Kasumi-1 (cell line): ENCODE data around the gene CNNM4.
A peak's percentile ranks its signal among the peaks of the same experiment; 100 is the strongest.

Experiments used
- DNase-seq, 2 experiments: peaks; one replicate each; lab custom pipeline; 2025; lab: John Stamatoyannopoulos, UW

Gene CNNM4

DNA sequence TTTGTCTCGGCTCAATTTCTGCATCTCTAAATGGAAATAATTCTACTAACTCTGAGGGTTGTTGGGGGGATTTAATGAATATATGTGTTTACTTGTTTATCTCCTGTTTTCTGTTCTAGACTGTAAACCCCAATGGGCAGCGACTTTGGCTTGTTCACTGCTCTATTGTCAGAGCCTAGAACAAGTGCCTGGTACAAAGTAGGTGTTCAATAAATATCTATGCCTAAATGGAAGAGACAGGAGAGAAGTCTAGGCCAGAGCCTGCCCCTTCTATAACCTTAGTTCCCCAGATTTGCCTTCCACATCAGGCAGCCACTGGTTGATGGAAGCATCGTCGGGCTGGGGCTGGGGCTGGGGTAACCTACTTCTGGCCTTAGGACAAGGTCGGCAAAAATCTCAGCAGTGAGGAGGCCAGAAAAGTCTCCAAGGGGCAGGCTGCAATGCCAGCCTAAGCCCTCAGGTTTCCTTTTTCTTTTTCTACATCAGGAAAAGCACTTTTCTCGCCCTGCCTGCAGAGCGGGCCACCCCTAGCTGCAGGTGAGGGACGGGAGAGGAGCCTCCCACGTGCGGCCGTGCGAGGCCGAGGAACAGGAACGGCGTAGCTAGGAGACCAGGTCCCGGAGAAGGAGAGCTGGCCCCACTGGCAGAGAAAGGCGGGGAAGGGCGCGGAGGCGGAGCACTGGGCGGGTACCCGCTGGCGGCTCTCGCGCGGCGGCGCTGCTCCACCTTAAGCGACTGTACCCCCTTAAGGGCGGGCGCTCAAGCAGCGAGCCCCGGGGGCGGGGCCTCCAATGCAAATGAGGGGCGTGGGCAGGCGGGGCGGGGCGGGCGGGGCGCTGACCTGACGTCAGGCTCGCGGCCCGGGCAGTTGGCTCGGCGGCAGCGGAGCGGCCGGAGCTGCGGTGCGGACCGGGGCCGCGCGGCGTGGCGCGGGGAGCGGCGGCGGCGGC, at the start of gene CNNM4:
Gene CNNM4, plus strand, starts transcription at position 867 of the 950 bp plus-strand sequence. CDS start 98 bp downstream, outside the sequence.
- DNase-seq: peak; percentile 88 to 90

DNA sequence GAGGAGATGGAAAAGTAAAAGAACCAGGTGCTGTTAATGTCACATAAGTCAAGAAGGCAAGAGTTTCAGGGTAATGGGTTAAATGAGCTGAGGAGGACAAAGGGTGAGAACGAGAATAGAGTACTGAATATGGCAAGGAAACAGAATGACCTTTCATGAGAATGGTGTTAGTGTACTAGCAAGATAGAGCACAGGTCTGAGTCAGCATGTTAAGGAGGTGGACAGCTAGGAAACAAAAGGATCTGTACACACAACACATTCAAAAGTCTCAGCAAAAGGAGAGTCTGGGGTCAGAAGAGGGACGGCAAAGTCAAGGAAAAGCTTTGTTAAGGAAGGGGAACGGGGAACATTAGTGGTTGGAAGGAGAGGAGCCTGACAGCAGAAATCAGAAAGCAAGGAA, 49.7 kb upstream of the CNNM4 start:
- no peak for DNase-seq

DNA sequence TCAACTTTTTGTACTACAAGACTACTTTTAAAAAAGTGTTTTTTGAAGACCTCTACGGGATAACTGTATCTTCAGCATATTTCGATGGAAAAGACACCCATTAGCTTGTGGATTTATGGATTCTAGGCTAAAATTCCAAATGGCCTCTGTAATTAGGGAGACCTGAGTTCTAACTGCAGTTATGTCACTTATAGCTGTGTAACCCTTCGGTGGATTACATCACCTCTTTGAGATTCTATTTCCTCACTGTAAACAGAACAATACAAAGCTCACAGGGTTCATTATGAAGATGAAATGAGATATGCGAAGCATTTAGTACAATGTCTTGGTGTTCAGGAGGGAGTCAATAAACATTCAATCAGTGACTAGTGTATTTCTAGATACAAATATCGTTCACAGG, 45.0 kb upstream of the CNNM4 start:
- no peak for DNase-seq

DNA sequence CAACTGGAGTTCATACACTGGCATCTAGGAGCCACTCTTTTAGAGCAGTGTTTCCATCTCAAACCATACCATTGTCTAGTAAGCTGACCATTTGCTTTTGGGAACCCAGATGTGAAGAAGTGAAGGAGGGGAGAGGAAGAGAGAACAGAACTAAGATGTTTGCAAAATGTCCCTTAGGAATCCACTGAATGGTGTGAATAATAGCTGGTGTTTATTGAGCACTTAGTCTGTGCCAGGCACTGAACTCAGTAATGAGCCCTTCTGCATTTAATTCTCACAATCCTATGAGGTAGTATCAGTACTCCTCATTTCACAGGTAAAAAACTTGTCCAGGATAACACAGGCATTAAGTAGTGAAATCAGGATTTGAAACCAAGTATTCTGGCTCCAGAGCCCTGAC, 44.3 kb upstream of the CNNM4 start:
- no peak for DNase-seq

DNA sequence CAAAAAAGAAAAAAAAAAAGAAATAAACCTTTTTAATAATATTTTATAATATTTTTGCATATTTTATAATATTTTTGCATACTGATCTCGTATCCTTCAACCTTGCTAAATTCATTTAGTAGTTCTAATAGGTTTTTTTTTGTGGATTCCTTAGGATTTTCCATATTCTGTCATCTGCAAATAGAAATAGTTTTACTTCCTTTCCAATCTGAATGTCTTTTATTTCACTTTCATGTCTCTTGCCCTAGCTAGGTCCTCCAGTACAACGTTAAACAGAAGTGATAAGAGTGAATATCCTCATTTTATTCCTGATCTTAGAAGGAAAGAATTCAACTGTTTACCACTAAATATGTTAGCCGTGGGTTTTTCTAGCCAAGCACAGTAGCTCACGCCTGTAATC, 34.6 kb upstream of the CNNM4 start:
- no peak for DNase-seq

DNA sequence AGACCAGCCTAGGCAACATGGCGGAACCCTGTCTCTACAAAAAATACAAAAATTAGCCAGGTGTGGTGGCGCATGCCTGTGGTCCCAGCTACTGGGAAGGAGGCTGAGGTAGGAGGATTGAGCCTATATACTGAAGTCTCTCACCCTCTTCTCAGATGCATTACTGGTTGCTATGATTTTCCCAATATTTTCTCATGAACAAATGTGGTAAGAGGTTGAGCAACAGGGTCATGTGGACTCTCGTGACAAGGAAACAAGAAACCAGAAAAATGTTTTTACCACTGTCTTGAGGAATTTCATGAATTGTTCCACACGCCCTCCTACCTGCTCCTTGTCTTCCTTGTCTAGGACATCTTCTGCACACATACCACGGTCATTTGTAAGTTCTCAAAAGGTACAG, 33.3 kb upstream of the CNNM4 start:
- DNase-seq: no peak

DNA sequence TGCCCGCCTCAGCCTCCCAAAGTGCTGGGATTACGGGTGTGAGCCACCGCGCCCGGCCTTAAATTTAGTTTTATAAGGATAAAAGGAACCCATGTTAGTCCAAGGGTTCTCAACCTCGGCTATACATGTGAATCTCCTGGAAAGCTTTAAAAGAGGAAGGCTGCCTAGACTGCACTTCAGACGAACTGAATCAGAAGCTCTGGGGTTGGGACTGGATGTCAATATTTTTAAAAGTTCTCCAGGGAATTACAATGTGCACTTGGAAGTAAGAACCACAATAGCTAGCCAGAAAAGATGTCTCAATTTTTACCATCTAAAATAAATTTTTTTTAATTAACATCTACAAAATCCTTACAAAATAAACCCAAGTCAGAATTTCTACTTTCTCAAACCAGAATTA, 31.0 kb upstream of the CNNM4 start:
- DNase-seq: no peak

DNA sequence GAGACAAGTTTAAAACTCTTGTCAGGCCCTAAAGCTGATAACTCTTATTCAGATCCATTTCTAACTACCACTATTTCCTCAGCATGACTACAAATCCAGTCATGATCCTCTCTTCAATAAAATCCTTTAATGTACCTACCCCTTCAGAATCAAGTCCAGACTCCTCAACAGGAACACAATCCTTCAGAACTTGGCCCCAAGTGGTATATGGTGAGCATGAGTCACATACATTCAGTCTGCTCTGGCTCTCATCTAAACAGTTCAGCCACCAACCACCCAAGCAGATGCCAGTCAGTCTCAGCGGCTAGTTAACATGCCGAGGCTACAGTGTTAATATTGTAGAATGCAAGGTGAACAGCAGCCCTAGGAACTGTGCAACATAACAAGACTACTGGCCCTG, 30.5 kb upstream of the CNNM4 start:
- no peak for DNase-seq

DNA sequence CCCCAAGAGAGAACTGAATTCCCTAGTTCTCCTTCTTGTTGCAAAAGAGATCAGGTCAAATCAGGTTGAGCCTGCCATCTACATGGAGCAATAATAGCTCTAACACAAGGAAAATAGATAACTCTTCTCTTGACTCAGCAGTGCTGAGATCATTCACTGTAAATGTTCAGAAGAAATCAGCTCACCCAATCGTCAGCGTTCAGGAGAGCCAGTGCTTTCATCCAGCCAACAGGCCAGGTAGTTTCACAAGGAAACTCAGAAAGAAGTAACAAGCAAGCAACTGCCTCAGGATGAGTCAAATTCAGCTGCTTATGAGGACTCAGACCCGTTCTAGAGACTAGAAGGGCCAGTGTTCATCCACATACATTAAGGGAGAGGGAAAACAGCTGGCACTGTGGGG, 26.8 kb upstream of the CNNM4 start:
- no peak for DNase-seq

DNA sequence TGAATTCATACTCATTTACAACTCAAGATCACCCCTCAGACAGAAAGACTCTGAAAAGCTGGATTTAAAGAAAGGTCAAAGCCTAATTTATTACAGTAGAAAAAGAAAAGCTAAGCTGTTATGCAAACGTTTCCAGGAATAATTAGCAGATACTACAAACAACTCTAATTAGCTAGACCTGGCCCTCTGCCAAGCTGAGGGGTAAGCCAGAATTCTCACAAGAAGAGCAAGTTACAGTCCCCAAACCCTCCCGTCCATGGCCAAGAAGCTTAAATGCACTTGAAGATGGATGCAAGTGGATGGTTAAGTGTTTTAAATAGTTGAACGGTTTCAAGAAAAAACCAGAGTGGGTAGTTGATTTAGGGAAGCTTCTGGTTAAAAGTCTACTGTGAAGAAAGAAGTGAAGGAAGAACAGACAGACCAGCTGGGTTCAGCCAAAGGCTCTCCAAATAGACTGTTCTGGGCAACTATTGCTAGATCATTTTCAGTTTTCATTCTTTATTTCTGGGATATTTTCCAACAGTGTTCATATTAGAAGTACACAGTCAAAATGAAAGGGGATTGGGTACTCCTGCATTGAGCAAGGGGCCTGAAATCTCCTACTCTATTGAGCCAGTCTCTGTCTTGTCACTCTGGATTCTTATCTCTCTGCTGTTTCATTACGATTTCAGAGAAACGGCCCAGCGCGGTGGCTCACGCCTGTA, 25.7 kb upstream of the CNNM4 start:
- DNase-seq: no peak

DNA sequence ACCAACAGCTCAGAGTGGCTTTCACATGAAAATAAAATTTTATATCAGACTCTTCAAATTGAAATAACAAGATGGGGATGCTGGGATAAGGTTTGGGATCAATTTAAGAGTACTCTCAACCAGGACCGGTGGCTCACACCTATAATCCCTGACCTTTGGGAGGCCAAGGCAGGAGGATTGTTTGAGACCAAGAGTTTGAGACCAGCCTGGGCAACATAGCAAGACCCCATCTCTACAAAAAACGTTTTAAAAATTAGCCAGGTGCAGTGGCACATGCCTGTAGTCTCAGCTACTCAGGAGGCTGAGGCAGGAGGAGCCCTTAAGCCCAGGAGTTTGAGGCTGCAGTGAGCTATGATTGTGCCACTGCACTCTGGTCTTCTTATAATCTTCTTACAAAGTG, 23.5 kb upstream of the CNNM4 start:
- DNase-seq: no peak

DNA sequence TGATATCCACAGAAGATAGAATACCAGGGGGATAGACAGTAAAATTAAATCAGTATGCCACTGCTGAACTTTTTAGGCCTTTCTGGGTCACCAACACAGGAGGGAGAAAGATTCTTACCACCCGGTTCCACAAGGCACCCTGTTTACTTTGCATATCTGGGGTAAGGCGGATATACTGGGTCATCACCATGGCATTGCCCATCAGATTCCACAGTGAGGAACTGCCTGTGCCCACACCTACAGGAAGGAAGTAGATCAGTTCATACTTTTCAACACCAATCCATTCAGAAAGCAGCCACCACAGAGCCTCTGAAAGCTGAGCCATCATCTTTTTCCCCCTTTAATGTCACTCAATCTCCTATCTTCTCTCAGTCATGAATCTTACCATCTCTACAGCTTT, 22.9 kb upstream of the CNNM4 start:
- no peak for DNase-seq

DNA sequence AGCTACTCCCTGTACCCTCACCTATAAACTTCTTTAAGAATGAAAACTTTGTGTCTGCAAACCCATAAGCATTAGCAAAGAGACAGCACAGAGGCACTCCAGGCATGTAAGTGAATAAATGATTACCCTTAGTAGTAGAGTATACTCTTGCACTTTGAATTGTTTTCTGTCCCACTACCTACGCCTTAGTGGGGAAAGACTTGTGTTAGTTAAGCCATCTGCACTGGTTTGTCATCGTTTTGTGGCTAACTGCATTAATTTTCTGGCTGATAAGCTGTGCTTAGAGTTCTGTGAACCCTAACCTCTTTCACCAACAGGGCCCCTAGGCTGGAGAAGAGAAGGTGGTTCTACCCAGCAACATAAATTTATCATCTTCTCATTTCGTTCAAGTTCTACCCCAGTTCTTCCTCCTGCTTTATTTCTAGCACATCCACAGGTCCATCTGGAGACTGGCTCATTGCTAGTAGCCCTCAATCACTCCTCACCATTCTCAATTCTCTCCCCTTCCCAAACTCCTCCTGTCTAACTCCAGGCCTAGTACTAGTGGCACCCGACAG, 21.5 kb upstream of the CNNM4 start:
- DNase-seq: no peak

DNA sequence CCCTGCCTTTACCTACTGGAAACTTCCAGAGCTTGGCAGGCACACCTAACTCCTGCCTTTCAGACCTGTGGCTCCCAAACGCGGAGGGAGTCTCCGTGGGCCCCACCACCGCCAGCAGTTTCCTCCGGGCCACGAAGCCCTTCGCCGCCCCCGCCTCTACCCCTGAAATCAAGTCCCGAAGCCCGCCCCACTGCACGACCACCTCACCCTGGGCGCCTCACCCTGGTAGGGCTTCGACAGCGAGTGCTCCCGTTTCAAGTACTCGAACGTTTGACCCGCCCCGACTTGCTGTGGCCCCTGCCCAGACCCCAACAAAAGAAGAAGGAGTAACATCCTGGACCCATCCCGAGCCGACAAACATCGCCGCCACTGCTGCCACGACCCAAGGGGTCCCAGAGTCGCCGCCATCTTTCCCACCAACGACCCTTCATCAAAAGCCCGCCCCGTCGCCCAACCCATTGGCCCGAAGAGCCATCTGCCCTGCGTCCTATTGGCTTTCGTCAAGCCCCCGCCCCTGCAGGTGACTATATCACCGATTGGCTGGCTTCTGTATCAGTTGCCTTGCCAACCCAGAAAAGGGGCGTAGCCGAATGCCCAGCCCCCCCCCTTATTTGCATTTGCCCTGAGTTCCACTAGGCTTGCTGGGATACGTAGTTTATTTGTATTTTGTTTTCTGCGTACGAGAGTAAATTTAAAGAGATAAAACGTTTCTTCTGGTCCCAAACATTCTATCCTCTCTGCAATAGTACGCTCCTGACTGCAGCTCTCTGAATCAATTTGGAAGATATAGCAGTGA, 20.9 kb upstream of the CNNM4 start, which contains the start of gene LMAN2L:
Gene LMAN2L, minus strand, starts transcription at position 432 of the 796 bp plus-strand sequence. Its CDS starts 24 bp downstream, at position 408.
- DNase-seq: peak; percentile 95 to 97

DNA sequence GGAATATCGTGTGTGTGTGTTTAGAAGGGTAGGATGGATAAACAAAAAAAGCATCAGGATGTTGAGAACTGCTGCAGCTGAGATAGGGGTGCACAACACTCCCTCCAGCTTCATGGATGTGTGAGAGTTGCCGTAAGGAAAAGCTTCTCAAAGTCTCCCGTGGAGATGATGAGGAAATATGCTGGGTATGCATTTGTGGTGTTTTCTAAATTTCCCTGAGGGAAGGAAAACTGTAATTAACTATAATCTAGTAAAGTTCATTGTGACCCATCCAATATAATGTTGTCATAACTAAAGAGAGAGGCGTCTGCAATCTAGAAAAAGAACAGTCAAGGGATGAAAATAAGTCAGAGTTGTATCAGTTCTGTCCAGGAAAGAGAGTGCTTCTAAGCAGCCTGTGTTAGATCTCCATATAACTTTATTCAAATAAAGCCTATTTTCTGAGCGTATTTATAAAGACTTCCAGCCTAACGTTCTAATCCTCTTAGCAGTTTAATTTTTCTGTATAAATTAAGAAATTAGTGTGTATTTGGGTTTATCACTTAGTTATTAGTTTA, 13.6 kb upstream of the CNNM4 start:
- no peak for DNase-seq

DNA sequence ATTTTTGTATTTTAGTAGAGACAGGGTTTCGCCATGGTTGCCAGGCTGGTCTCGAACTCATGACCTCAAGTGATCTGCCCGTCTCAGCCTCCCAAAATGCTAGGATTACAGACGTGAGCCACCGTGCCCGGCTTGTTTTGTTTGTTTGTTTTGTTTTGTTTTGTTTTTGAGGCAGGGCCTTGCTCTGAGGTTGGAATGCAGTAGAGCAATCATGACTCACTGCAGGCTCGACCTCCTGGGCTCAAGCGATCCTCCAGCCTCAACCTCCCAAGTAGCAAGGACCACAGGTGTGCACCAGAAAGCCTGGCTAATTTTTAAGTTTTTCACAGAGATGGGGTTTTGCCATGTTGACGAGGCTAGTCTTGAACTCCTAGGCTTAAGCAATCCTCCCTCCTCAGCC, 8.9 kb upstream of the CNNM4 start:
- DNase-seq: no peak

DNA sequence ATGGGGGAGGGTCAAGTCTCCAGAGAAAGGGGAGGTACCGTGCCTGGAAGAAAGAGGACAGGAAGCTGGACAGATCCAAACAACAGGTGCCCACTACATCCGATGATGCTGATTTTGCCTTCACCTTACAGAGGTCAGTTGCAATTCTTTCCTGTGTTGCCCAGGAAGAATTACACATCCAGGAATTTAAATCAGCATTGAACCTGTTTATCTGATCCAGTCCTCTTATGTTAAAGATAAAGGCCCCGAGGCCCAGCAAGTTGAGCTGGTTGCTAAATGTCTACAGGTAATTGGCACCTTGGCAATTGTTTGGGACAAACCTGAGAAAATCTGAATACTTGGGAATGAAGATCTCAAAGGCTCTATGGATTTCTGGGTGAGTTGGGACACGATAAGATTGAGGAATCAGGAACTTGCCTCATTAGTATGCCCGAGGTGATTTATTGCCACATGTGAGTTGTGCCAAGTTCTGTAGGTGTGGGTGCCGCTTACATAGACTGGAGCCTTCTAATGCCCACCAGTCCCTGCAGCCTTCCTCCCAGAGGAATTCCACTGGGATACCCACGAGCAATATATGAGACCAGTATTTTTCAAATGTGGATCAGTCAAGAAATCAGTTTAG, 6.9 kb upstream of the CNNM4 start:
- no peak for DNase-seq

DNA sequence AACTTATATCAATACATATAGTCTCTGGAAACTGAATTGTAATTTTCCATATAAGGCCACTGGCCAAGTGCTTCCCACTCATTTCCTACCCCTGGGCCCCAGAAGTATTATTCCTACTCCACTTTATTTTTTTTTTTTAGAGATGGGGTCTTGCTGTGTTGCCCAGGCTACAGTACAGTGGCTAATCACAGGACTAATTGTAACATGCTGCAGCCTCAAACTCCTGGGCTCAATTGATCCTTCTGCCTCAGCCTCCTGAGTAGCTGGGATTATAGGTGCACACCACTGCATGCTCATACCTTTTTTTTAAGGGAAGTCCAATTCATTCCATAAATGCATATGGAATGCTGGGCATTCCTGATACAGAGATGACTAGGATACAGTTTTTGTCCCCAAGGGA, 6.4 kb upstream of the CNNM4 start:
- no peak for DNase-seq

DNA sequence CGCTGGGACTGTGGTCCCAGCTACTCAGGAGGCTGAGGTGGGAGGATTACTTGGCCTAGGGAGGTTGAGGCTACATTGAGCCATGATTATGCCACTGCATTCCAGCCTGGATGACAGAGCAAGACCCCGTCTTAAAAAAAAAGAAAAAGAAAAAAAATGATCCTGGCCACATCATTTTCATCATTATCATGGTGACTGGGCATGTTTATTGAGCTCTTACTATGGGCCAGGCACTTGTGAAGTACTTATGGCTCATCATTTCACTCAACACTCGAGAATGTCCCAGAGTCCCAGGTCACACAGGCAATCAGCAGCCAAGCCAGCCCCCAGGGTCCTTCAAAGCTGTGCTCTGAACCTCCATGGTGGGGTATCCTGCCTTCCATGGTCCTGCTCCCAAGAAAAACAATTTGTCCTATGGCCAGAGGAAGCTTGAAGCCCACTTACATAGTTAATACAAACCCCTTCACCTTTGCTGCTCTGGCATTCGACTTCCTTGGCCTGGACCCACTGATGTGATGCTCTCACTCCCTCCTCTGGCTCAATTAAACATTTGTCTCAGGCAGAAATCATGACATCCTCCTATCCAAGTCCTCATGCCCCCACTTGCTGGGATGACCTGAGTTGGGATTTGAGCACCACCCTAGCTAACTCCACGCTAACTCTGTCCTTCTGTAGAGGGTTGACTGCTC, 3.8 kb upstream of the CNNM4 start:
- DNase-seq: no peak

DNA sequence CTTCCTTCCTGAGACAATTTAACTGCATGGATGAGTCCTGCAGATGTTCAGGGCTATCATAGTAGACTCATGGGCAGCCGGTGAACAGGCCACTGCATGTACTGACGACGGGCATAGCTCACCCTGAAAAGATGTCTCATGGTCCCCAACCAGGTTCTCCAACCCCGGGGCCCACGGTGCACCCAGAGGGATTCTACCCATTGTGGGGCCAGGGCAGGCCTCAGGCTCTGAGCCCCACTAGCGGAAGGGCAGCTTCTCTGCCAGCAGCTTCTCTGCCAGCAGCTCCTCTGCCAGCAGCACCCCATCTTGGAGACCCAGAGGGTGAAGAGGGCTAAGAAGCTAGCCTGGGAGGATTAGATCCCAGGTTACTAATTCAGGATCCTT, 3.2 kb upstream of the CNNM4 start:
- DNase-seq: no peak

DNA sequence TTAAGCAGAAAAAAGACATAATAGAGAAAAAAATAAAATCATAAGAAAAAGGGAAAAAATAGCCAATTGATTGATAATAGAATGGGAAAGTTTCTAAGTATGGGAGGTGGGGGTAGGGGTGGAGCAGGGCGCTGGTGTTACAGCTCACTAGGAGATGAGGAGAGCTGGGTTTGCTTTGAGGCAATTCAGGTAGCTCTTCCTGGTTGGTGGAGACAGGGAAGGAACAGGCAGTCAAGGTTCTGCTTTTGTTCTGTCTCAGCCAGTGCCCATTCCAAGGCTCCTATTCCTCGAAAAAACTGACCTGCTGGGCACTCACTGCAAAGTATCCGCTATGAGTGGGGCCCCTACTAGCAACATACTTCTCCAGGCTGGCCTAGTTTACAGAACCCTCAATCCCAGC, 1.7 kb upstream of the CNNM4 start:
- DNase-seq: no peak
